ENCODE data around the gene MAML3.

- no peak for TF ChIP-seq EZH2phosphoT487 (IDR thresholded peaks at IDR 0.05; ENCODE audit: low read depth, severe bottlenecking, unreplicated experiment)
- TF ChIP-seq CTCF (IDR thresholded peaks at IDR 0.05; ENCODE audit: poor library complexity) = no peak
These were observed 8.6 kb upstream of the MAML3 start for GRCh38 chr4:140162596-140162995.

Data from hepatocyte (in vitro differentiated cells).